Activated naive CD8-positive, alpha-beta T cell treated with anti-CD3 and anti-CD28 coated beads for 36 hours (primary cell): ENCODE data around the gene ARHGAP25. TPM values are rescaled to one million over a fixed set of nuclear protein-coding genes. Genes with fewer than 3 reads are reported as not detected.
A peak's percentile ranks its signal among the peaks of the same experiment; 100 is the strongest.

Experiments used
- DNase-seq: peaks from one replicate; pipeline ENCODE4 v3.0.0; 2021
- H3K27ac Mint-ChIP-seq: one replicate; pipeline ENCODE4 v1.8.0; 2022; ENCODE audit warnings: mild to moderate bottlenecking, moderate library complexity, mixed read lengths
- H3K27me3 Mint-ChIP-seq: one replicate; pipeline ENCODE4 v1.8.0; 2022; ENCODE audit warnings: mild to moderate bottlenecking, mixed read lengths
- H3K36me3 Mint-ChIP-seq: one replicate; pipeline ENCODE4 v1.8.0; 2021; ENCODE audit warnings: mild to moderate bottlenecking, mixed read lengths
- H3K4me1 Mint-ChIP-seq: one replicate; pipeline ENCODE4 v1.8.0; 2021; ENCODE audit warnings: mixed read lengths
- H3K4me3 Mint-ChIP-seq: one replicate; pipeline ENCODE4 v1.8.0; 2022; ENCODE audit warnings: mild to moderate bottlenecking, moderate library complexity, mixed read lengths
- H3K9me3 Mint-ChIP-seq: one replicate; pipeline ENCODE4 v1.8.0; 2022; ENCODE audit warnings: mixed read lengths
- total RNA-seq, 2 experiments: library from RNA; stranded (reverse); gene quantifications; one replicate each; pipeline ENCODE4 v1.2.3, GENCODE V29; 2021

ARHGAP25 gene
- total RNA-seq, 2 experiments from 2014 or later = 47.4 to 51.0 TPM

DNA sequence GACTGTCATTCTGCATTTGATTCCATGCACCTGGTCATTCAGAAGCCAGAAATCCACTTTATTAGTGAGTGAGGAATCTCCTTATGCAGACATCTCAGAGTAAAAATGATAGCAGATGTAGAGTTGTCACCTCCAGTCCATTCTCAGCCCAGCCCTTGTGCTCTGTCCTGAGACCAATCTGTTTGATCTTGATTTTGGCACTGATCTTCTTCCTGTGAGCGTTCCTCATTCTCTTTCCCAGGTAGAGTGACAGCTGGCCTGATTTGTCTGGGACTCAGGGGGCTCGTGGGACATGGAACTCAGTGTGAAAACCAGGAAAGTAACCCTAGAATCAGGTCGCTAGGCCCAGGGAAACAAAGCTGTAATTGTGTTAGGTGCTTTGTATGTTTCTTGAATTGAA is 8.9 kb downstream of the ARHGAP25 start:
- DNase-seq = no peak
- peaks cover 59% of the 10 kb centered on the region for H3K36me3 Mint-ChIP-seq
- H3K4me1 Mint-ChIP-seq = peaks cover 90% of the 10 kb centered on the region
- no peaks in the 10 kb centered on the region for H3K27me3 Mint-ChIP-seq
- no peak overlapping the region for H3K4me3 Mint-ChIP-seq
- H3K9me3 Mint-ChIP-seq = peaks cover 2% of the 10 kb centered on the region
- no peak overlapping the region for H3K27ac Mint-ChIP-seq

- Mint-ChIP-seq H3K27ac (peak overlapping the region; percentile 76), H3K27me3 (no peaks in the 10 kb centered on the region), H3K4me3 (peak overlapping the region; percentile 33), H3K36me3 (peaks cover 55% of the 10 kb centered on the region), H3K4me1 (peaks cover 91% of the 10 kb centered on the region), H3K9me3 (peaks cover 2% of the 10 kb centered on the region)
- no peak for DNase-seq
Observed at GRCh38 chr2:68744366-68744912, 9.8 kb downstream of the ARHGAP25 start.

DNA sequence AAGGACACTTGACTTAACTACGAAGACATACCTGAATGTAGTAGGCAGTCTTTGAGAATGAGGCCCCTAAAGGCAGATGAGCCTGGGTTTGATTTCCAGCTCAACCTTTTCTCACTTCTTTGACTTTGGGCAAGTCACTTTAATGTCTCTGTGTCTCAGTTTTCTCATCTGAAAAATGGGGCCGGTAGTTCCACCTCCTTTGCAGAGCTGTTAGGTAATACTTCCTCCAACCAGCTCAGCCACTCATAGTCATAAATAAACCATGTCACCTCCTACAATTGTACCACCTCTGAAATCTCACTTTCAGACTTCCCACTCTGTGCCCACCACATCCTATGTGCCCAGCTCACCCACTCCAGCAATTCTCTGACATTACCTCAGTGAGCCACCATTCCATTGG is 10.4 kb downstream of the ARHGAP25 start:
- Mint-ChIP-seq H3K9me3 (peaks cover 2% of the 10 kb centered on the region), H3K4me1 (peaks cover 86% of the 10 kb centered on the region), H3K4me3 (peak overlapping the region; percentile 29), H3K36me3 (peaks cover 52% of the 10 kb centered on the region), H3K27ac (peak overlapping the region; percentile 76), H3K27me3 (no peaks in the 10 kb centered on the region)
- DNase-seq = peak; percentile 38

- peaks cover 43% of the 10 kb centered on the region for H3K36me3 Mint-ChIP-seq
- H3K9me3 Mint-ChIP-seq = peaks cover 2% of the 10 kb centered on the region
- H3K4me3 Mint-ChIP-seq = no peak overlapping the region
- no peaks in the 10 kb centered on the region for H3K27me3 Mint-ChIP-seq
- DNase-seq = no peak
- H3K27ac Mint-ChIP-seq = peak overlapping the region; percentile 76
- peaks cover 78% of the 10 kb centered on the region for H3K4me1 Mint-ChIP-seq
Observed at GRCh38 chr2:68746408-68746807, 11.8 kb downstream of the ARHGAP25 start.

GRCh38 chr2:68747413-68747812 is 12.8 kb downstream of the ARHGAP25 start:
- peaks cover 2% of the 10 kb centered on the region for H3K9me3 Mint-ChIP-seq
- DNase-seq = no peak
- peak overlapping the region; percentile 2 for H3K27ac Mint-ChIP-seq
- peaks cover 39% of the 10 kb centered on the region for H3K36me3 Mint-ChIP-seq
- H3K27me3 Mint-ChIP-seq = no peaks in the 10 kb centered on the region
- no peak overlapping the region for H3K4me3 Mint-ChIP-seq
- H3K4me1 Mint-ChIP-seq = peaks cover 77% of the 10 kb centered on the region

GRCh38 chr2:68747900-68748299 is 13.3 kb downstream of the ARHGAP25 start:
- H3K4me1 Mint-ChIP-seq = peaks cover 74% of the 10 kb centered on the region
- H3K27me3 Mint-ChIP-seq = no peaks in the 10 kb centered on the region
- H3K4me3 Mint-ChIP-seq = no peak overlapping the region
- peak overlapping the region; percentile 2 for H3K27ac Mint-ChIP-seq
- H3K9me3 Mint-ChIP-seq = peaks cover 2% of the 10 kb centered on the region
- peaks cover 36% of the 10 kb centered on the region for H3K36me3 Mint-ChIP-seq
- no peak for DNase-seq

- no peak overlapping the region for H3K4me3 Mint-ChIP-seq
- H3K27me3 Mint-ChIP-seq = no peaks in the 10 kb centered on the region
- H3K36me3 Mint-ChIP-seq = peaks cover 38% of the 10 kb centered on the region
- peaks cover 74% of the 10 kb centered on the region for H3K4me1 Mint-ChIP-seq
- peak overlapping the region; percentile 72 for H3K27ac Mint-ChIP-seq
- peaks cover 2% of the 10 kb centered on the region for H3K9me3 Mint-ChIP-seq
- DNase-seq = no peak
Observed at GRCh38 chr2:68748568-68748967, 14.0 kb downstream of the ARHGAP25 start.

DNA sequence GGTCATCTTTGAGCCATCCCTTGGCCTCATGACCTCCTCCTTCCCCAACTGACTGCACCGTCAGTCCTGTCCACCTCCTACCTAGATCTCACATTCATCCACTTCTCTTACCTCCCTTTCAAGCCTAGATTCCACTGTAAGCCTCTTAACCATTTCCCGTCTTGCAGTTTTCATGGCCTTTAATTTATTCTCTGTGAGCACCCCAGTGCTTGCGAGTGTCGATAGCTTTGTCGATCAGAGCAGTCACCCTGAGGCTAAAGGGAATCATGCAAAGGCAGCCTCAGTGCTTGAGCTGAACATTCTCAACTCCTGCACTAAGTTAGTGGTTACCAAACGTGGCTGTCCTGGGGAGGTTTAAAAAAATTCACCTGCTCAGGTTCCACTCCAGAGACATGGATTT is 14.7 kb downstream of the ARHGAP25 start:
- Mint-ChIP-seq H3K27ac (peak overlapping the region; percentile 17), H3K36me3 (peaks cover 39% of the 10 kb centered on the region), H3K4me1 (peaks cover 72% of the 10 kb centered on the region), H3K27me3 (no peaks in the 10 kb centered on the region), H3K4me3 (no peak overlapping the region), H3K9me3 (peaks cover 2% of the 10 kb centered on the region)
- DNase-seq = no peak

- H3K4me1 Mint-ChIP-seq = peaks cover 68% of the 10 kb centered on the region
- DNase-seq = no peak
Observed at GRCh38 chr2:68750592-68751396, 16.2 kb downstream of the ARHGAP25 start.

DNA sequence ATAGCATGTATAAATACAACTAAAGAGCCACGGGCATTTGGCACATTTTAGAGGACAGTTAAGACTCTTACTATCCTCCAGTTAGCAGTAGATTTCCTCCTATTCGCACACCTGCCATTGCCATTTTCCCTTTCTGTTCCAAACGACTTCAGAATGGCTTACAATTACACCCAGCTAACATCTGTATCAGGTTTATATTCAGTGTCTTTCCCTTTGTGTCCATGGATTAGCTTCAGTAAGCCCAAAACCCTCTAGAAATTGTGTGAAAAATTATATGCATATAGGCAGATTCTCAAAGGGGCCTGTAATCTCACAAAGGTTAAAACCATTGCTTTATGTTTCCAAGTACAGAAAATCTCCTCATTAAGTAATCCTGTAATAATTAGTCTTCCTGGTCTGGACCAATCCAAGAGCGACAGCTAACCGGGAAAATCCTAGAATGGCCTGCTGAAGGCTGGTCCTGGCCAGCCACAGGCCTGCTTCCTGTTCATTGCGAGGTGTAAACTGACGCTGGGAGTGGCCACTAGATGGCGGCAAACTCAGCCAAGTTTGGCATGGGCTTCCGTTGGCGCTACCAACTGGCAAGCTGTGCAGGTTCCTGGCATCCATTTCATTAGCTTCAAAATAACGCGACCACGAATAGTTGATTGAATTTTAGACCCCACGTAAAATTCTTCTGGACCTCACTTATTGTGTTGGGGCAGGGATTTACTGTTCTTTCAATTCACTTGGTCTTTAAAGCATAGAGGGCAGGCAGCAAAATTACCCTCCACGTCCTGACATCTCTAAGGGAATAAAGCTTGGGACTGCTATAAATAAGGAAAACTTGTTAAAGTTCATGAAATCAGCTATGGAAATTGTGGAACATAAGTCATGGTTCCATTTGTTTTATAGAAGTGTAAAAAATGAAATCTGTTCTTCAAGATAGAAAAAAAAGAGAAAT is 17.1 kb downstream of the ARHGAP25 start:
- peaks cover 9% of the 10 kb centered on the region for H3K9me3 Mint-ChIP-seq
- peak overlapping the region; percentile 42 for H3K4me3 Mint-ChIP-seq
- H3K36me3 Mint-ChIP-seq = peaks cover 37% of the 10 kb centered on the region
- H3K4me1 Mint-ChIP-seq = peaks cover 68% of the 10 kb centered on the region
- peak; percentile 87 for DNase-seq
- peak overlapping the region; percentile 86 for H3K27ac Mint-ChIP-seq
- H3K27me3 Mint-ChIP-seq = no peaks in the 10 kb centered on the region

More at GRCh38 chr2:68750592-68751396, 16.2 kb downstream of the ARHGAP25 start:
- H3K27me3 Mint-ChIP-seq = no peaks in the 10 kb centered on the region
- peaks cover 5% of the 10 kb centered on the region for H3K9me3 Mint-ChIP-seq
- peaks cover 34% of the 10 kb centered on the region for H3K36me3 Mint-ChIP-seq
- no peak overlapping the region for H3K4me3 Mint-ChIP-seq
- peak overlapping the region; percentile 86 for H3K27ac Mint-ChIP-seq

DNA sequence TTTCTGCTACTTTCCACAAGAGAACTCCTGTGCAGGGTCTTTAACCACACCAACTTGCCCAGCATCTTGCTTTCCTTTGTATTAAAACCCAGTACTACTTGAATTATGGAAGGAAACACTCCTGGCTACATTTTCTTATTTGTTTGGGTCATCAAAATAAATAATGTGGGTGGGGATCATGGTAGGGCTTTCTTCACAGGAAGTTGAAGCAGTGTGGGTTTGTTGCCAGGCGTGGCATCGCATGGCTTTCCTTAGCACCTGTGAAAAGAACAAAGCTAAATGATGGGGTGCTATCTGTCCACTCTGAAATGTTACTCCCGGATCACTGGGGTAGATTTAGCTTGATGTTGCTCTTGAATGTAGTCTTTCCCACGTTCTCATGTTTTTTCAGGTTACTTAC is 18.7 kb downstream of the ARHGAP25 start:
- Mint-ChIP-seq H3K27me3 (no peaks in the 10 kb centered on the region), H3K4me1 (peaks cover 60% of the 10 kb centered on the region), H3K9me3 (peaks cover 18% of the 10 kb centered on the region), H3K36me3 (peaks cover 48% of the 10 kb centered on the region), H3K27ac (peak overlapping the region; percentile 80), H3K4me3 (no peak overlapping the region)
- no peak for DNase-seq

DNA sequence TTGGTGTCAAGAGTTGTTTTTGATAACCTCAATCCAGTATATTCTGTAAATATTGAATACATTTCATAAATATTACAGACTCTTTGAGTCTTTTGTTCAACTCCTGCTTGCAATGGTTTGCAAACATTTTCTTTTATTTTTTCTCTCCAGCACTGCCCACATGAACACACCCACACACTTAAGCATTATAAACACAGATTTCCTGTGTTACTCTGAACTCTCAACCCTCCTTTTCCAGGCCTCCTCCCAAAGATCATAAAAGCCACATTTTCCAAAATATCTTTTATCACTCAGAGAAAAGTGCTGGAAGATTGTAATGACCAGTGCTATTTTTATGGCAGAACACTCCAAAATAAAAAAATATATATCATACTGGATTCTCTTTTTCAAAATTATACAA is 20.5 kb downstream of the ARHGAP25 start:
- Mint-ChIP-seq H3K4me3 (peak overlapping the region; percentile 43), H3K27me3 (no peaks in the 10 kb centered on the region), H3K27ac (peak overlapping the region; percentile 81), H3K36me3 (peaks cover 58% of the 10 kb centered on the region), H3K9me3 (peaks cover 18% of the 10 kb centered on the region), H3K4me1 (peaks cover 65% of the 10 kb centered on the region)
- no peak for DNase-seq

GRCh38 chr2:68756178-68756577 is 21.6 kb downstream of the ARHGAP25 start:
- Mint-ChIP-seq H3K27ac (peak overlapping the region; percentile 39), H3K9me3 (peaks cover 18% of the 10 kb centered on the region), H3K27me3 (no peaks in the 10 kb centered on the region), H3K36me3 (peaks cover 60% of the 10 kb centered on the region), H3K4me1 (peaks cover 68% of the 10 kb centered on the region), H3K4me3 (no peak overlapping the region)
- no peak for DNase-seq

DNA sequence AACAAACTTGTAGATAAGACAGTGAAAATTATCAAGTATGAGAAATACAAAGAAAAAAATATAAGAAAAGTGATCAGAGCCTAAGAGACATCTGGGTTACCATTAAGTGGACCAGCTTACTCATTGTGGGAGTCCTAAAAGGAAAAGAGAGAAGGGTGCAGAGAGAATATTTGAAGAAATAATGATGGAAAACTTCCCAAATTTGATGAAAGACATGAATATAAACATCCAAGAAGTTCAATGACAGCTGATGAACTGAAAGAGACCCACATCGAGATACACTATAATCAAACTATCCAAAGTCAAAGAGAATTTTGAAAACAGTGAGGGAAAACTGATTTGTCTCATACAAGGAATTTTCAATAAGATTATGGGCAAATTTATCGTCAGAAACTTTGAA is 22.5 kb downstream of the ARHGAP25 start:
- Mint-ChIP-seq H3K27ac (no peak overlapping the region), H3K4me3 (no peak overlapping the region), H3K9me3 (peaks cover 18% of the 10 kb centered on the region), H3K36me3 (peaks cover 61% of the 10 kb centered on the region), H3K27me3 (no peaks in the 10 kb centered on the region), H3K4me1 (peaks cover 69% of the 10 kb centered on the region)
- no peak for DNase-seq

GRCh38 chr2:68762100-68762499 is 27.5 kb downstream of the ARHGAP25 start:
- Mint-ChIP-seq H3K9me3 (peaks cover 4% of the 10 kb centered on the region), H3K36me3 (peaks cover 27% of the 10 kb centered on the region), H3K27me3 (no peaks in the 10 kb centered on the region), H3K4me1 (peaks cover 77% of the 10 kb centered on the region), H3K4me3 (peak overlapping the region; percentile 48), H3K27ac (peak overlapping the region; percentile 87)
- no peak for DNase-seq
